ENCODE results near the gene SRD5A2.

DNA sequence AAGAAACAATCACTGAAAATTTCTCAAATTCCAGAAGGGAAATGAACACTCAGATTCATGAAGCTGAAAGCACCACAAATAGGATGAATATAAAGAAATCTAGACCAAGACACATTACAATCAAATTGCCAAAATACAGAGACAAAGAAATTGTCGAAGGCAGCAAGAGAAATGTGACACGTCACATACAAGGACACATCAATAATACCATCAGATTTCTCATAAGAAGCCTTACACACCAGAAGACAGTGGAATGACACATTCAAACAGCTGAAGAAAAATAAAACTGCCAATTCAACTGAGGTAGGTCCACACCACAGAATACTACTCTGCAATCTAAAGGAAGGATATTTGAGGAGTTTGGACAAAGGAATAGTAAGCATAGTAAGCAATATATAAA lies 27.4 kb downstream of the SRD5A2 start:
- TF ChIP-seq, protein P1, sequence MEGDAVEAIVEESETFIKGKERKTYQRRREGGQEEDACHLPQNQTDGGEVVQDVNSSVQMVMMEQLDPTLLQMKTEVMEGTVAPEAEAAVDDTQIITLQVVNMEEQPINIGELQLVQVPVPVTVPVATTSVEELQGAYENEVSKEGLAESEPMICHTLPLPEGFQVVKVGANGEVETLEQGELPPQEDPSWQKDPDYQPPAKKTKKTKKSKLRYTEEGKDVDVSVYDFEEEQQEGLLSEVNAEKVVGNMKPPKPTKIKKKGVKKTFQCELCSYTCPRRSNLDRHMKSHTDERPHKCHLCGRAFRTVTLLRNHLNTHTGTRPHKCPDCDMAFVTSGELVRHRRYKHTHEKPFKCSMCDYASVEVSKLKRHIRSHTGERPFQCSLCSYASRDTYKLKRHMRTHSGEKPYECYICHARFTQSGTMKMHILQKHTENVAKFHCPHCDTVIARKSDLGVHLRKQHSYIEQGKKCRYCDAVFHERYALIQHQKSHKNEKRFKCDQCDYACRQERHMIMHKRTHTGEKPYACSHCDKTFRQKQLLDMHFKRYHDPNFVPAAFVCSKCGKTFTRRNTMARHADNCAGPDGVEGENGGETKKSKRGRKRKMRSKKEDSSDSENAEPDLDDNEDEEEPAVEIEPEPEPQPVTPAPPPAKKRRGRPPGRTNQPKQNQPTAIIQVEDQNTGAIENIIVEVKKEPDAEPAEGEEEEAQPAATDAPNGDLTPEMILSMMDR (conservative IDR thresholded peaks at IDR 0.05 in 1 of 2, IDR thresholded peaks at IDR 0.05 in 1 of 2; ENCODE audit: extremely low read depth in 1 of 2, insufficient read depth in 1 of 2, low read depth in 1 of 2, low read length in 2 of 2) = no peak
- no peak for TF ChIP-seq EZH2 (IDR thresholded peaks at IDR 0.05; ENCODE audit: borderline replicate concordance, low read length)

Data from mammary epithelial cell (primary cell).